GM21717 (cell line): ENCODE results near the gene ACTR5.

Experiments used
- ATAC-seq: cut with Tn5 transposase; IDR thresholded peaks from one replicate; pipeline ENCODE4 v1.9.1; 2021; ENCODE audit warnings: mild to moderate bottlenecking, moderate library complexity; ENCODE audit not compliant: unreplicated experiment

ACTR5 gene

DNA sequence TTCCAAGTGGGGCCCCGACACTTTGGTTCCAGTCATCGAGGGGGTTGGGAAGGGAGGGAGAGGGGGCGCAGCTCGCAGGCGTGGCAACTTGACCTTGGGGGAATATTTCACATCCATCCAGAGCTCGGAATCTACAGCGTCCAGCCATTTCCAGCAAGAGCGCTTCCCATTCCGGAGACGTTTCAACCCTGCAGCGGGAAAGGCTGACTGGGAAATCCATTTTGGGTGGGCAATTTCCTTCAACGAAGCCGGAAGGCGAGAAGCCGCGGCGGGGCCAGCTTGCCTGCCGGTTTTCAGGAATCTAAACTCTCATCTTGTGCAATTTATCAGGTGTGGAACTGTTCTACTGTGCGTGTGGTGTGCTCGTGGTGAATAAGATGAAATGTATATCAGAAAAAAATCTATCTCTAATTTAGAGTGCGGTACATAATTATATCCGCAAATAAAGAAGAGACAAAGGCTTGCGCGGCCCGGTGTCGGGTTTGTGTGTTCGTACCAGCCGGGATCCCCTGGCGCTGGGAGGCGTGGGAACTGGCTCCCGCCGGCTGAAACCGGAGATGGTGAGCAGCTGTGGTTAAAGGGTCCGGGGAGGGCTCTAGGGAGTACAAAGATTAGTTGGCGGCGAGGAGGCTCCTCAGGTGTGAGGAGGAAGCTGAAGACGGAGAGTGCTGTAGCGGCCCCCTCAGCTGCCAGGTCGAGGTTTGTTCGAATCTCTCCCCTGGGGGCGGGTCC lies 19.2 kb upstream of the ACTR5 start:
- no peak for ATAC-seq

DNA sequence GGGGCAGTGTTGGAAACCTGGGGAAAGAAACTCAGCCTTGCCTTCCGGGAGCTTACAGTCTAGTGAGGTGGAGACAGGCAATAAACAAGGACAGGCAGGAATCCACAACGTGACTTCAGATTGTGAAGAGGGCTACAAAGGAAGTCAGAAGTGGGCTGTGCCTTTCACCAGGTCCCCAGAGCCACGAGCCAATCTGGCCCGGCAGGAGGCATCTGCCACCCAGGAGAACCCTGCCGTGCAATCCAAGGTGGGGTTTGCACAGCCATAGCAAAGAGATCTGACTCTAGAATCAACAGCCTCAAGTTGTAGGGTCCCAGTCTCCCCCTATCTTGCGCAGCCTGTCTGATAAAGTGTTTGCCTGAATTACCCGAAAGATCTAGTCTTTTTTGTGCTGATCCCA lies 18.5 kb upstream of the ACTR5 start:
- no peak for ATAC-seq

GRCh38 chr20:38730167-38730988 lies 17.9 kb upstream of the ACTR5 start:
- no peak for ATAC-seq

DNA sequence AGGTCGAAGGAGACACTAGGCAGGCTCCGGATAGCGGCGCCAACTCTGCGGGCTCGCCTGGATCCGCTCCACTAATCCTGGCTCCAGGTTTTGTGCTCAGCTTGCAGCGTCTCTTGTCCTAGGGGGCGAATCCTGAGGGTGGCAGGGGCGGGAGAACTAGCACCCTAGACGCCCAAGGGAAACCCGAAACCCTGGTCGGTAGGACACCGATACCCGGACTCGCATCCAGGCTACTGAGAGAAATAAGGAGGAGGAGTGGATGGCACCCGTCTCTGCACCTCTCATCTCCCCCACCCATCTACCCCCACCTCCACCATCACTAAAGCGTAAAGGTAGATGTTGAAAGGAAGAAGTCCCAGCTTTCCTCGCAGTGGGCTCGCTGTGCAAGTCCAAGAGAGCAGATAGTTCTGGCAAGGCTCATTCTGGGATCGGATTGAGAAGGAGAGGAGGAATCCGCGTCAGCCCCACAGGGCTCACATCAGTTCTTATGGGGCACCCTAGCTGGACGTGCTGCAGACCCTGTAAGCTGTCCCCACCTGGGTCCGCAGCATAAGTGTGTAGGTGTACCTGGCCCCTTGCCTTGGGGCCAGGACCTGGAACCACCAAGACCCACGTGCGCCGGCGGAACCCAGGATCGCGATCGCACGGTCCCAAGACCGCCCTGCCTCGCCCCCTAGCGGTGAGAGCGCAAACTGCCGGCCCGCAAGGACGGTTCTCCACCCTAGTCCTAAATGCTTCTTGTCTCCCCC lies 17.1 kb upstream of the ACTR5 start:
- ATAC-seq = no peak

DNA sequence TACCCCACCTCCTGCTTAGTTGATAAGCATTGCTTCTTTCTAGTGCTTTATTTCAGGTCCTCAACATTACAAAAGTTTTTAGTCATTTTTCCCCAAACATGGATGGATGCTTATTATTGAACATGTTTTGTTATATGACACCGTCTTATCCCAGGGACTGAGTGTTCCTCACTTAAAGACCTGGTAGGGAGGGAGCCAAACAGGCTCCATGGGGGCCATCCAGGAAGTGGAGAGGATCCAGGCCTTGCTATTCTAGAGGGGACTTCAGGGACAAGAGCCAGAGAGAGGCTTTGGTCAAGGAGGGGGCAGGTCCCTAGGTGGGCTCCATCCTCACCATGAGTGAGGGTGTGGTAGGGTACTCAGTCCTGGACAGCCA lies 16.5 kb upstream of the ACTR5 start:
- no peak for ATAC-seq

DNA sequence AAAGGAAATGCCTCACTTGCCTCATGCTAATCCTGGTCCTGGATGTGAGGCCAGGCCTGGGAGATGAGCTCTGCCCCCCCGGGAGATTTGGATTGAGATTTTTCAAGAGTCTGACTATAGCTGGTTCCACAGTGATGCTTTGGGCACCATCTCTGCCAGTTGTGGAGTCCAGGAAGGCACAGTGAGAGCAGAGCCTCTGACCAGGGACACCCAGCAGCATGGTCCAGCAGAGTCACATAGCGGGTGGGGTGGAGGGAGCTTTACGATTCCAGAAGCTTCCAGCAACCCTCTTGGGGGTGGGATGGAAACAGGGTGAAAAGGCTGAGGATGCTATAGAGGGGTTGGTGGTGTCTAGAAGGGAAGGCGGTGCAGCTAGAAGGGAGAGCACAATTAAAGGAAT lies 15.3 kb upstream of the ACTR5 start:
- ATAC-seq = no peak

DNA sequence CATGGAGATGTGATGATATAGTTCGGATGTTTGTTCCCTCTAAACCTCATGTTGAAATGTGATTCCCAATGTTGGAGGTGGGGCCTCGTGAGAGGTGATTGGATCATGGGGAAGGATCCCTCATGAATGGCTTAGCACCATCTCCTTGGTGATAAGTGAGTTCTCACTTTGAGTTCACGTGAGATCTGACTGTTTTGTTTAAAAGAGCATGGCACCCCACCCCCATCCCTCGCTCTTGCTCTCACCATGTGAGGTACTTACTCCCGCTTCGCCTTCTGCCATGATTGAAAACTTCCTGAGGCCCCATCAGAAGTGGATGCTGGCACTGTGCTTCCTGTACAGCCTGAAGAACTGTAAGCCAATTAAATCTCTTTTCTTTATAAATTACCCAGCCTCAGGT lies 13.1 kb upstream of the ACTR5 start:
- no peak for ATAC-seq

GRCh38 chr20:38737887-38738286 lies 10.4 kb upstream of the ACTR5 start:
- no peak for ATAC-seq

DNA sequence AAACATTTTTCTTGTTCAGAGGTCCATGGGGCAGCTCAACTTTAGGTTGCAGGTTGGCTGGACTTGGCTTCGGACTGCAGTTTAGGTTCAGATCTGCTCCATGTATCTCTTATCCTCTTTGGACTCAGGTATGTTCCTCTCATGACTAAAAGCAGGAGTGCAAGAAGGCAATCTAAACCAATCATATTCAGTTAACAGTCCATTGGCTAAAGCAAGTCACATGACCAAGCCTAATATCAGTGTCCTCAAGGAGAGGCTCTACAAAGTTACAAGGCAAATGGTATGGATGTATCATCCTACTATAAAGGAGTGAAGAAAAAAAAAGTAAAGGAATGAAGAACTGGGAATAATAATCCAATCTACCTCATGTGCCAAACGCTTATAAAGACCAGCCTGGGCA lies 2.5 kb upstream of the ACTR5 start:
- no peak for ATAC-seq

DNA sequence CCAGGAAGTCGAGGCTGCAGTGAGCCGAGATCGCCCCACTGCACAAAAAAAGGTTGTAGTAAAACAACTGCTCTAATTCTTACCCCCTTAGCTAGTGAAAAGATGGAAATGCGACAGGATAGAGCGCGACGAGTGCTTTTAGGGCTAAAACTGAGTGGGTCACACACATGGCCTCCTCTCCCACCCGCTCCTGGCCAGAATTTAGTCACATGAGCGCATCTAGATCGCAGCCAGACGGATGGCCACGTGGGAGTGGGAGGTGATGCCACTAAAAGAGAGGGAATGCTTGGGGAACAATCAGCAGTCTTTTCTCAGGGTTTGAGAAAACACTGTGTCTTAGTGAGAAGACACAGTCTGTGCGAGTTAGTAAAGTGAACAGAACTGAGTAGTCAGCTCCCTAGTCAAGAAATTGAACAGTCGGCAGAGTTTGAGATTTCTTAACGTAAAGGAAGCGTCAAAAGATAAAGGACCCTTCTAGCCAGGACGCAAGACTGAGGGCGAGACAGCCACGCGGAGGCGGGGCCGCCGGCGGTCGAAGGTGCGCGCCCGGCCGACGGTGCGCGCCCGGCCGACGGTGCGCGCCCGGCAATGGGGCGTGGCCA lies 664 bp upstream of the ACTR5 start:
- no peak for ATAC-seq

DNA sequence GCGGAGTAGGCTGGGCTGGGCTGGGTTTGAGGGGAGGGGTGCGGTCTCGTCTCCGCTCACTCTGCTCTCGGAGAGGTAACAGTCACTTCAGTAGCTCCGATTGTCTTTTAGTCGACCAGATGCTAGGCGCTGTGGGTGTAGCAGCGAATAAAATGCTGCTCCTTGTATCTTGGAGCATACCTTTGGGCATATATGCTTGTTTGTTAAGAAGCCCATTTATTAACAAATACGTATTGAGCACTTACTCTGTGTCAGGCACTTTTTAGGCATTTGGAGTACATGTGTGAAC lies 545 bp downstream of the ACTR5 start:
- peak; percentile 25 for ATAC-seq

DNA sequence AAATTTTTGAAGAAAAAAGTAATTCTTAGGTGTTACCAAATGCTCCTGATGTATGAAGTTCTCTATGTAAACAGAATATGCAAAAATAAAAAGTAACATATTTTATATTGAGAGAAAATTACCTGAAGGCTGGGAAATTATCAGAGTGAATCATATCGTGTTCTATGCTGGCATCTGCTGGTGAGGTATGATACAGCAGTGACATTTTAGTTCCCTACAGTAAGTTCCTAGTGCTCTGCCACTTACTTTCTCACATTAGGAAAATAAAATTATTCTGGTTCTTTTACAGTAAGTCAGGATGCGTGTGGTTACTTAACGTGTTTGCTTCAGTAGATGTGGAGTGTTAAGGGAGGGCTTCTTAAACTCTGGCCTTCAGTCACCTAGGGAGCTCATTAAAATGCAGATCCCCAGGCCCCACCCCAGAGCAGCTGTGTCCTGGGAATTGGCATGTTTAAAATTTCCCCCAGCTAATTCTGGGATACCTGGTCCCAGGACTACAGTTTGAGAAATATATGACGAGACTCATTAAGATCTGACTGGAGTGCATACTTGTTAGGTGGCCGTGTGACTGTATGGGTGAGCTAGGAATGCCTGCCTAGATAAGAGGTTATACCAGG lies 3.2 kb downstream of the ACTR5 start:
- ATAC-seq = no peak

DNA sequence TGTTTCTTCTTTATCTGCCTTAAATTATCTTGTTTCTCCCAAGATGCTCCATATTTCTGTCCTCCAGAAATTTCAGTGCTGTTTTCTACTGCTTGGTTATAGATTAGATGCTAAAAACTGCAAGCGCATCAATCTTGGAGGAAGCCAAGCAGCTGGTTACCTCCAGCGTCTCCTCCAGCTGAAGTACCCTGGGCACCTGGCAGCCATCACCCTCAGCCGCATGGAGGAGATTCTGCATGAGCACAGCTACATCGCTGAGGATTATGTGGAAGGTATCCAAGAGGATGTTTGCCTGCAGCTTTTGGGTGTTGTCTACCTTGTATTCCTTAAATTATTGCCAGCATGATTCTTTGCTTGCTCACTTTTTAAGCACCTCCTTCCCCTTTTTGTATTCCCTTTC lies 3.8 kb downstream of the ACTR5 start:
- no peak for ATAC-seq

- no peak for ATAC-seq
Measured at GRCh38 chr20:38754924-38755323, 6.7 kb downstream of the ACTR5 start.

DNA sequence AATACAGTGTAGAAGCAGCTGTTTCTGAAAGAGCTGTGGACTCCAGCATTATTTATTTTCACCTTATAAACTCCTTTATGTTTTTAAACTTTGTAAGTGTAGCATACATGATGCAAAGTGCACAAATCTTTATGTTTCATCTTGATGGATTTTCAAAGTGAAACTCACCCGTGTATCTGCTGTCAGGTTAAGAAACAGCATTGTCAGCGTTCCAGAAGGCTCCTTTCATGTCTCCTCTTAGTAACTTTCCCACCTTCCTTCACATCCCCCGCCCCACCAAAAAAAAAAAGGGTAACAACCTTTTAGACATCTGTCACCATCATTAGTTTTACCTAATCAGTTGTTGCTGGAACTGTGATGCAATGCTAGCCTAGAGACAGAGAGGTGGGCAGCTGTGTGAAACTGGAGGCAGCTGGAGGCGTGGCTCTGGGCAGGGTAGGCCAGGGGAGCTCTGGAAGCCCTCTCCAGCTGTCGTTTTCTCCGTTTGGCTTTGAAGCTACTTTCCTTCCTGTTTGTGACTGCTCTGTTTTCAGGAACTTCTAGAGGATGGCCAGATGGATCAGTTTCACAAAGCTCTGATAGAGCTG lies 7.2 kb downstream of the ACTR5 start:
- no peak for ATAC-seq

GRCh38 chr20:38757145-38757775 lies 9.0 kb downstream of the ACTR5 start:
- ATAC-seq = no peak

GRCh38 chr20:38759106-38759505 lies 10.8 kb downstream of the ACTR5 start:
- ATAC-seq = no peak

DNA sequence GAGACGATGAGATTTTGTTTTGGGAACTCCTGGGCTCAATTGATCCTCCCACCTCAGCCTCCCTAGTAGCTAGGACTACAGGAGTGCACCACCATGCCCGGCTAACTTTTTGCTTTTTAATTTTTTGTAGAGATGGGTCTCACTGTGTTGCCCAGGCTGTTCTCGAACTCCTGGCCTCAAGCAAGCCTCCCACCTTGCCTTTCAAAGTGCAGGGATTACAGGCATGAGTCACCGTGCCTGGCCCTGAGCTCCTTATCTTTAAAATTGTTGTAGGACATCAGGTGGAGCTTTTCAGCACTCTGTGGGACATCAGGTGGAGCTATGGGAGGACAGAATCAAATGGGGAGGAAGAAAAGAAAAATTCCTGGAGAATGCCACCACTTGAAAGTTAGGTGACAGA lies 12.7 kb downstream of the ACTR5 start:
- no peak for ATAC-seq

DNA sequence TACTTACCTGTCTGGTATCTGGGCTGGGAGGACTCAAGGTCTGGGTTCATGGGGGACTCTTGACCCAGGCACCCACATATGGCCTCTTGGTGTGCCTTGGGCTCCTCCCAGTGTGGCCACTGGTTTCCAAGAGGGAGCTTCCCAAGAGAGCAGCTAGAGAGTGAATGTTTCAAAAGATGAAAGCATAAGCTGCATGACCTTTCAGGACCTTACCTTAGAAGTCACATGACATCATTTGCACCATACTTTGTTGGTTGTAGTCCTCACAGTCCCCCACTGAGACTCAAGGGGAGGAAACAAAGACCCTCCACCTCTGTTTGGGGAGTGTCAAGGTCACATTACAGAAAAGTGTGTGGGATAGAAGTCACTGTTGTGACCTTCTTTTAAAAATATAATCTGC lies 13.9 kb downstream of the ACTR5 start:
- ATAC-seq = no peak

- ATAC-seq = no peak
Measured at GRCh38 chr20:38763616-38764015, 15.4 kb downstream of the ACTR5 start.
